Amniotic epithelial cell (primary cell): Measurements from ENCODE around the gene KLHL22.
"Not testable (repeated sequence)": the region's sequence is repeated elsewhere in the genome, so short reads cannot be mapped to it uniquely, and the experiment has no call there.

Experiments used
- DNase-seq: peaks from one replicate; pipeline ENCODE4 v3.0.0-alpha.2; 2010; ENCODE audit warnings: low read depth

KLHL22 gene

GRCh38 chr22:20399866-20400605 is 95.6 kb downstream of the KLHL22 start:
- no peak for DNase-seq

GRCh38 chr22:20398420-20398819 is 97.2 kb downstream of the KLHL22 start:
- DNase-seq: no peak

GRCh38 chr22:20397498-20397897 is 98.1 kb downstream of the KLHL22 start:
- no peak for DNase-seq

- peak; percentile 41 for DNase-seq
These were observed 99.0 kb downstream of the KLHL22 start for GRCh38 chr22:20396639-20397038.

- no peak for DNase-seq
These were observed 99.7 kb downstream of the KLHL22 start for GRCh38 chr22:20395907-20396287.

GRCh38 chr22:20395181-20395906 is 100.3 kb downstream of the KLHL22 start:
- no peak for DNase-seq

GRCh38 chr22:20393705-20394476 is 101.7 kb downstream of the KLHL22 start, which contains the start of gene ZNF74:
ZNF74 (plus strand) TSS chr22:20394151; CDS start chr22:20394629, 478 bp downstream.
- peak; percentile 86 for DNase-seq

GRCh38 chr22:20392983-20393704 is 102.5 kb downstream of the KLHL22 start:
- no peak for DNase-seq

GRCh38 chr22:20392365-20392881 is 103.2 kb downstream of the KLHL22 start:
- DNase-seq: not testable (repeated sequence)
